ENCODE results near the gene CLEC18B.
"Not testable (repeated sequence)": the region's sequence is repeated elsewhere in the genome, so short reads cannot be mapped to it uniquely, and the experiment has no call there.

CLEC18B gene

GRCh38 chr16:74404148-74404933 lies 16.9 kb downstream of the CLEC18B start:
- not testable (repeated sequence) for DNase-seq

- DNase-seq = not testable (repeated sequence)
Observed at GRCh38 chr16:74400238-74400637, 21.0 kb downstream of the CLEC18B start.

GRCh38 chr16:74398212-74398895 lies 22.9 kb downstream of the CLEC18B start:
- not testable (repeated sequence) for DNase-seq

- not testable (repeated sequence) for DNase-seq
Observed at GRCh38 chr16:74396521-74397017, 24.7 kb downstream of the CLEC18B start.

GRCh38 chr16:74394604-74395003 lies 26.7 kb downstream of the CLEC18B start:
- not testable (repeated sequence) for DNase-seq

GRCh38 chr16:74394131-74394530 lies 27.1 kb downstream of the CLEC18B start:
- not testable (repeated sequence) for DNase-seq

- not testable (repeated sequence) for DNase-seq
Observed at GRCh38 chr16:74391454-74392050, 29.7 kb downstream of the CLEC18B start.

- DNase-seq = not testable (repeated sequence)
Observed at GRCh38 chr16:74382339-74383034, 38.8 kb downstream of the CLEC18B start.

- not testable (repeated sequence) for DNase-seq
Observed at GRCh38 chr16:74373847-74374184, 47.5 kb downstream of the CLEC18B start.

- no peak for DNase-seq
Observed at GRCh38 chr16:74372953-74373846, 48.1 kb downstream of the CLEC18B start.

- no peak for DNase-seq
Observed at GRCh38 chr16:74372369-74372768, 48.9 kb downstream of the CLEC18B start.

GRCh38 chr16:74370338-74371135 lies 50.7 kb downstream of the CLEC18B start:
- DNase-seq = not testable (repeated sequence)

- DNase-seq = peak; percentile 99
Observed at GRCh38 chr16:74368002-74368911, 53.0 kb downstream of the CLEC18B start.

- peak; percentile 79 for DNase-seq
Observed at GRCh38 chr16:74367469-74368001, 53.7 kb downstream of the CLEC18B start.

- DNase-seq = not testable (repeated sequence)
Observed at GRCh38 chr16:74361646-74362610, 59.4 kb downstream of the CLEC18B start.
